Measurements from ENCODE around the gene WDR75. TPM values are rescaled to one million over a fixed set of nuclear protein-coding genes. Genes with fewer than 3 reads are reported as not detected.

The WDR75 gene
- total and polyA plus RNA-seq, 2 of the 4 experiments (the other 2 are of a cell fraction), result 21.7 to 52.2 TPM

DNA sequence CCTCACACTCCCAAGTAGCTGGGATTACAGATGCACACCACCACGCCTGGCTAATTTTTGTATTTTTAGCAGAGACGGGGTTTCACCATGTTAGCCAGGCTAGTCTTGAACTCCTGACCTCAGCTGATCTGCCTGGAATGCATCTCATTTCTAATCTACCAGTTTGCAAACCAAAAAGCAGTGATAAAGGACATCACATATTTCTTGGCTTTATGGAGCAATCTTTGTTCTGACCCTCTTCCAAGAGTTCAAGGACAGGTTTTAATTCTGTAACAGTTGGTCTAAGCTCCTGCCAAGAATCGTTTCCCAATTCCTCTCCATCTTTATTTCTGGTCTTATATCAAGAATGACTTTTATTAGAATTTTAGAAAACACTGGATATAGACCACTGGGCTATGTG is 71.6 kb downstream of the WDR75 start:
- in situ Hi-C loops (cut with MboI; ENCODE audit: low sequenced_read_pairs) (no loop called here), dilution Hi-C loops (cut with HindIII; ENCODE audit: low sequenced_read_pairs, unreplicated experiment) (no loop called here), intact Hi-C loops (cut with micrococcal nuclease) (no loop called here)
- no peak for ATAC-seq (ENCODE audit: low read depth)
- POLR2A ChIA-PET (ENCODE audit: unreplicated experiment), result interaction anchor here (0.7 kb wide), 1 partner anchor 105 kb away, joined by 4 read pairs; no protein-coding TSS in a partner anchor
- Histone ChIP-seq H3K4ac (ENCODE audit: low read depth, low read length) (no peak overlapping the region), H2BK120ac (ENCODE audit: low read depth, low read length) (no peak overlapping the region), H3K23ac (ENCODE audit: low read depth, low read length) (no peak overlapping the region), H3K36me3 (ENCODE audit: control insufficient read depth, insufficient read depth, low read length) (no peaks in the 10 kb centered on the region), H3K4me3 (ENCODE audit: insufficient read depth, low read depth, low read length) (no peak overlapping the region), H2AK5ac (ENCODE audit: low read depth, low read length) (no peak overlapping the region), H2BK15ac (ENCODE audit: low read depth, low read length) (no peak overlapping the region), H3K4me2 (ENCODE audit: low read depth, low read length) (no peak overlapping the region), H4K8ac (ENCODE audit: low read depth in 2 of 2, low read length in 2 of 2) (no peak overlapping the region), H3K9ac (ENCODE audit: low read depth, low read length) (no peak overlapping the region), H3K56ac (ENCODE audit: extremely low read depth, insufficient read depth, low read length) (no peak overlapping the region), H3K14ac (replicated peaks; ENCODE audit: low read depth, low read length) (no peak overlapping the region), H3K9me3 (ENCODE audit: control insufficient read depth, insufficient read depth, low read length) (peaks cover 2% of the 10 kb centered on the region), H3K18ac (ENCODE audit: low read depth, low read length) (no peak overlapping the region), H2BK5ac (ENCODE audit: low read depth, low read length, poor library complexity, severe bottlenecking) (no peak overlapping the region), H3K4me1 (ENCODE audit: control insufficient read depth, insufficient read depth, low read length) (no peaks in the 10 kb centered on the region), H4K20me1 (ENCODE audit: insufficient read depth, low read length) (no peaks in the 10 kb centered on the region), H3K27me3 (ENCODE audit: control insufficient read depth, insufficient read depth, low read length) (no peaks in the 10 kb centered on the region), H3K79me1 (ENCODE audit: low read depth in 1 of 2, low read length in 2 of 2) (no peaks in the 10 kb centered on the region), H2AFZ (replicated peaks; ENCODE audit: low read length, poor library complexity) (no peak overlapping the region), H4K91ac (ENCODE audit: insufficient read depth, low read depth, low read length) (no peak overlapping the region), H4K5ac (ENCODE audit: low read depth, low read length) (no peak overlapping the region), H2BK20ac (ENCODE audit: low read depth, low read length) (no peak overlapping the region), H2AK9ac (replicated peaks; ENCODE audit: low read depth, low read length, poor library complexity) (no peak overlapping the region), H3K27ac (ENCODE audit: insufficient read depth, low read length) (no peak overlapping the region), H3K9me1 (ENCODE audit: insufficient read depth, low read length) (no peaks in the 10 kb centered on the region)
- WGBS, 2 experiments (ENCODE audit: extremely low coverage in 2 of 2, insufficient read length in 1 of 2), result 100% methylated on average over 1 of the region's 3 CpGs; no CpG with 5 or more reads in 1 of the 2 experiments
- TF ChIP-seq RFX5 (IDR thresholded peaks at IDR 0.05; ENCODE audit: low read depth, low read length) (no peak), MAFK (IDR thresholded peaks at IDR 0.05; ENCODE audit: low read depth, low read length) (no peak), NFE2L2 (IDR thresholded peaks at IDR 0.05; ENCODE audit: low read depth, low read length) (no peak), MXI1 (IDR thresholded peaks at IDR 0.05; ENCODE audit: borderline replicate concordance, low read depth, low read length) (no peak), BHLHE40 (IDR thresholded peaks at IDR 0.05; ENCODE audit: low read depth, low read length) (no peak), FOS (IDR thresholded peaks at IDR 0.05; ENCODE audit: low read depth, low read length) (no peak), SMC3 (IDR thresholded peaks at IDR 0.05; ENCODE audit: low read depth, low read length) (no peak), MAZ (IDR thresholded peaks at IDR 0.05; ENCODE audit: borderline replicate concordance, low read depth, low read length) (no peak), CEBPB (IDR thresholded peaks at IDR 0.05; ENCODE audit: low read depth, low read length) (no peak), RCOR1 (IDR thresholded peaks at IDR 0.05; ENCODE audit: insufficient replicate concordance, low read length) (no peak), CHD1 (IDR thresholded peaks at IDR 0.05; ENCODE audit: low read depth, low read length) (no peak), RAD21 (IDR thresholded peaks at IDR 0.05; ENCODE audit: low read length) (no peak), POLR2A (IDR thresholded peaks at IDR 0.05; ENCODE audit: low read depth, low read length) (no peak)
- TF ChIP-seq, protein P1, sequence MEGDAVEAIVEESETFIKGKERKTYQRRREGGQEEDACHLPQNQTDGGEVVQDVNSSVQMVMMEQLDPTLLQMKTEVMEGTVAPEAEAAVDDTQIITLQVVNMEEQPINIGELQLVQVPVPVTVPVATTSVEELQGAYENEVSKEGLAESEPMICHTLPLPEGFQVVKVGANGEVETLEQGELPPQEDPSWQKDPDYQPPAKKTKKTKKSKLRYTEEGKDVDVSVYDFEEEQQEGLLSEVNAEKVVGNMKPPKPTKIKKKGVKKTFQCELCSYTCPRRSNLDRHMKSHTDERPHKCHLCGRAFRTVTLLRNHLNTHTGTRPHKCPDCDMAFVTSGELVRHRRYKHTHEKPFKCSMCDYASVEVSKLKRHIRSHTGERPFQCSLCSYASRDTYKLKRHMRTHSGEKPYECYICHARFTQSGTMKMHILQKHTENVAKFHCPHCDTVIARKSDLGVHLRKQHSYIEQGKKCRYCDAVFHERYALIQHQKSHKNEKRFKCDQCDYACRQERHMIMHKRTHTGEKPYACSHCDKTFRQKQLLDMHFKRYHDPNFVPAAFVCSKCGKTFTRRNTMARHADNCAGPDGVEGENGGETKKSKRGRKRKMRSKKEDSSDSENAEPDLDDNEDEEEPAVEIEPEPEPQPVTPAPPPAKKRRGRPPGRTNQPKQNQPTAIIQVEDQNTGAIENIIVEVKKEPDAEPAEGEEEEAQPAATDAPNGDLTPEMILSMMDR (conservative IDR thresholded peaks at IDR 0.05; ENCODE audit: low read depth, low read length), result no peak
- TF ChIP-seq, protein P2, sequence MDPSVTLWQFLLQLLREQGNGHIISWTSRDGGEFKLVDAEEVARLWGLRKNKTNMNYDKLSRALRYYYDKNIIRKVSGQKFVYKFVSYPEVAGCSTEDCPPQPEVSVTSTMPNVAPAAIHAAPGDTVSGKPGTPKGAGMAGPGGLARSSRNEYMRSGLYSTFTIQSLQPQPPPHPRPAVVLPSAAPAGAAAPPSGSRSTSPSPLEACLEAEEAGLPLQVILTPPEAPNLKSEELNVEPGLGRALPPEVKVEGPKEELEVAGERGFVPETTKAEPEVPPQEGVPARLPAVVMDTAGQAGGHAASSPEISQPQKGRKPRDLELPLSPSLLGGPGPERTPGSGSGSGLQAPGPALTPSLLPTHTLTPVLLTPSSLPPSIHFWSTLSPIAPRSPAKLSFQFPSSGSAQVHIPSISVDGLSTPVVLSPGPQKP (IDR thresholded peaks at IDR 0.05; ENCODE audit: borderline replicate concordance, low read depth, low read length), result no peak
- TF ChIP-seq, protein P3, sequence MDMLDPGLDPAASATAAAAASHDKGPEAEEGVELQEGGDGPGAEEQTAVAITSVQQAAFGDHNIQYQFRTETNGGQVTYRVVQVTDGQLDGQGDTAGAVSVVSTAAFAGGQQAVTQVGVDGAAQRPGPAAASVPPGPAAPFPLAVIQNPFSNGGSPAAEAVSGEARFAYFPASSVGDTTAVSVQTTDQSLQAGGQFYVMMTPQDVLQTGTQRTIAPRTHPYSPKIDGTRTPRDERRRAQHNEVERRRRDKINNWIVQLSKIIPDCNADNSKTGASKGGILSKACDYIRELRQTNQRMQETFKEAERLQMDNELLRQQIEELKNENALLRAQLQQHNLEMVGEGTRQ (IDR thresholded peaks at IDR 0.05; ENCODE audit: low read depth, low read length), result no peak
- CTCF ChIA-PET, result interaction anchor here (1.2 kb wide), 1 partner anchor 10 kb away, joined by 3 read pairs; no protein-coding TSS in a partner anchor
- no peak for DNase-seq
- BruUV-seq (replicated peaks), result no TSS peak

All from IMR-90 (cell line).